SK-N-SH treated with all-trans-retinoic acid at 6 μM for 48 hours (cell line): ENCODE results near the gene PUS3.

Experiments
- ISL1 ChIP-seq: fragments of 250-450 bp; sonication (Bioruptor Pico); IDR thresholded peaks from 2 replicates; pipeline ENCODE4 v2.1.2; 2022; ENCODE audit warnings: mild to moderate bottlenecking, moderate library complexity
- POU6F1 ChIP-seq: fragments of 250-450 bp; sonication (Bioruptor Pico); IDR thresholded peaks from 2 replicates; pipeline ENCODE4 v1.8.0; 2021; ENCODE audit warnings: low read depth, mild to moderate bottlenecking, moderate library complexity, borderline replicate concordance
- RARB ChIP-seq: fragments of 250-450 bp; sonication (Bioruptor Pico); IDR thresholded peaks from 2 replicates; pipeline ENCODE4 v1.8.0; 2021; ENCODE audit warnings: mild to moderate bottlenecking, moderate library complexity

- TF ChIP-seq POU6F1 (CRISPR knock-in tag) (no peak), ISL1 (no peak), RARB (CRISPR knock-in tag) (no peak)
Measured at GRCh38 chr11:125872138-125872491, 30.9 kb downstream of the PUS3 start.
